ENCODE data around the gene COA8.

DNA sequence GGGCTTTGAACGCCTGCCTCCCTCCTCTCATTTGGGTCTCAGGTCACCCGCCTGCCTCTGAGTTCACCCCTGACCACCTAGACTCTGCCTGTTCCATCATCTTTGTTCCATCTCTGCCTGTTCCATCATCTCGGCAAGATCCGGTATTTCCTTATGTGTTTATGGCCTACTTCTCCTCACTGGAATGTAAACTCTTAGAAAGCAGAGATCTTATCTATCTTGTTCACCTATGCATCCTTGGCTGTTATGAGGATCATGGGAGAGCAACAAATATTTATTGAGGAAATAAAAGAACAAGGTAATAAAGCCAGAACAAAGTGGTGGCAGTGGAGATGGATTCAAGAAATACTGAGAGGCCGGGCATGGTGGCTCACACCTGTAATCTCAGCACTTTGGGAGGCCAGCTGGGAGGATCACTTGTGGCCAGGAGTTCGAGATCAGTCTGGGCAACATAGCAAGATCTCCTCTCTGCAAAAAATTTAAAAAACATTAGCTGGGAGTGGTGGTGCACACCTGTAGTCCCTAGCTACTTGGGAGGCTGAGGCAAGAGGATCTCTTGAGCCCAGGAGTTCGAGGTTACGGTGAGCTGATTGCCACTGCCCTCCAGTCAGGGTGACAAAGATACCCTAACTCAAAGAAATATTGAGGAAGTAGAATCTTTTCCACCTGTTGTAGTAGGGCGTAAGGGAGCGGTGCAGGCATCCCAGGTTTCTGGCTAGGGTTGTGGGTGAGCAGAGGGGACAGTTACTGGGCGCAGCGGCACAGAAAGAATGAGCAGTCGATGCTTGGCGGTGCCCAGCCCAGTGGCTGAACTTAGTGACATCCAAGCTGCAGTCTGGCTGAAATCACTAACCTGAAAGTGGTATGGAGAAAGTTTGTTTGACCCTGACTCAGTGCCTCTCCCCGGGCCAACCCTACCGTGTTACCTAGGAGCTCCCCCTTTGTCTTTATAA lies 64.6 kb downstream of the COA8 start:
- no peak for TF ChIP-seq WHSC1 (IDR thresholded peaks at IDR 0.05; ENCODE audit: low read length)
- no peak for TF ChIP-seq NR2F6 (CRISPR knock-in tag; IDR thresholded peaks at IDR 0.05)
- no peak for TF ChIP-seq MED1 (CRISPR knock-in tag; IDR thresholded peaks at IDR 0.05; ENCODE audit: borderline replicate concordance)
- TF ChIP-seq THRAP3 (IDR thresholded peaks at IDR 0.05; ENCODE audit: borderline replicate concordance) = no peak
- TF ChIP-seq, protein P1, sequence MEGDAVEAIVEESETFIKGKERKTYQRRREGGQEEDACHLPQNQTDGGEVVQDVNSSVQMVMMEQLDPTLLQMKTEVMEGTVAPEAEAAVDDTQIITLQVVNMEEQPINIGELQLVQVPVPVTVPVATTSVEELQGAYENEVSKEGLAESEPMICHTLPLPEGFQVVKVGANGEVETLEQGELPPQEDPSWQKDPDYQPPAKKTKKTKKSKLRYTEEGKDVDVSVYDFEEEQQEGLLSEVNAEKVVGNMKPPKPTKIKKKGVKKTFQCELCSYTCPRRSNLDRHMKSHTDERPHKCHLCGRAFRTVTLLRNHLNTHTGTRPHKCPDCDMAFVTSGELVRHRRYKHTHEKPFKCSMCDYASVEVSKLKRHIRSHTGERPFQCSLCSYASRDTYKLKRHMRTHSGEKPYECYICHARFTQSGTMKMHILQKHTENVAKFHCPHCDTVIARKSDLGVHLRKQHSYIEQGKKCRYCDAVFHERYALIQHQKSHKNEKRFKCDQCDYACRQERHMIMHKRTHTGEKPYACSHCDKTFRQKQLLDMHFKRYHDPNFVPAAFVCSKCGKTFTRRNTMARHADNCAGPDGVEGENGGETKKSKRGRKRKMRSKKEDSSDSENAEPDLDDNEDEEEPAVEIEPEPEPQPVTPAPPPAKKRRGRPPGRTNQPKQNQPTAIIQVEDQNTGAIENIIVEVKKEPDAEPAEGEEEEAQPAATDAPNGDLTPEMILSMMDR (IDR thresholded peaks at IDR 0.05 in 2 of 3, conservative IDR thresholded peaks at IDR 0.05 in 1 of 3; ENCODE audit: insufficient read depth in 2 of 3, low read depth in 1 of 3, low read length in 3 of 3) = no peak
- TF ChIP-seq, protein P2, sequence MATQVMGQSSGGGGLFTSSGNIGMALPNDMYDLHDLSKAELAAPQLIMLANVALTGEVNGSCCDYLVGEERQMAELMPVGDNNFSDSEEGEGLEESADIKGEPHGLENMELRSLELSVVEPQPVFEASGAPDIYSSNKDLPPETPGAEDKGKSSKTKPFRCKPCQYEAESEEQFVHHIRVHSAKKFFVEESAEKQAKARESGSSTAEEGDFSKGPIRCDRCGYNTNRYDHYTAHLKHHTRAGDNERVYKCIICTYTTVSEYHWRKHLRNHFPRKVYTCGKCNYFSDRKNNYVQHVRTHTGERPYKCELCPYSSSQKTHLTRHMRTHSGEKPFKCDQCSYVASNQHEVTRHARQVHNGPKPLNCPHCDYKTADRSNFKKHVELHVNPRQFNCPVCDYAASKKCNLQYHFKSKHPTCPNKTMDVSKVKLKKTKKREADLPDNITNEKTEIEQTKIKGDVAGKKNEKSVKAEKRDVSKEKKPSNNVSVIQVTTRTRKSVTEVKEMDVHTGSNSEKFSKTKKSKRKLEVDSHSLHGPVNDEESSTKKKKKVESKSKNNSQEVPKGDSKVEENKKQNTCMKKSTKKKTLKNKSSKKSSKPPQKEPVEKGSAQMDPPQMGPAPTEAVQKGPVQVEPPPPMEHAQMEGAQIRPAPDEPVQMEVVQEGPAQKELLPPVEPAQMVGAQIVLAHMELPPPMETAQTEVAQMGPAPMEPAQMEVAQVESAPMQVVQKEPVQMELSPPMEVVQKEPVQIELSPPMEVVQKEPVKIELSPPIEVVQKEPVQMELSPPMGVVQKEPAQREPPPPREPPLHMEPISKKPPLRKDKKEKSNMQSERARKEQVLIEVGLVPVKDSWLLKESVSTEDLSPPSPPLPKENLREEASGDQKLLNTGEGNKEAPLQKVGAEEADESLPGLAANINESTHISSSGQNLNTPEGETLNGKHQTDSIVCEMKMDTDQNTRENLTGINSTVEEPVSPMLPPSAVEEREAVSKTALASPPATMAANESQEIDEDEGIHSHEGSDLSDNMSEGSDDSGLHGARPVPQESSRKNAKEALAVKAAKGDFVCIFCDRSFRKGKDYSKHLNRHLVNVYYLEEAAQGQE (IDR thresholded peaks at IDR 0.05; ENCODE audit: borderline replicate concordance) = no peak
- TF ChIP-seq, protein P2 (CRISPR knock-in tag; IDR thresholded peaks at IDR 0.05; ENCODE audit: low read depth) = no peak
- TF ChIP-seq, protein P3, sequence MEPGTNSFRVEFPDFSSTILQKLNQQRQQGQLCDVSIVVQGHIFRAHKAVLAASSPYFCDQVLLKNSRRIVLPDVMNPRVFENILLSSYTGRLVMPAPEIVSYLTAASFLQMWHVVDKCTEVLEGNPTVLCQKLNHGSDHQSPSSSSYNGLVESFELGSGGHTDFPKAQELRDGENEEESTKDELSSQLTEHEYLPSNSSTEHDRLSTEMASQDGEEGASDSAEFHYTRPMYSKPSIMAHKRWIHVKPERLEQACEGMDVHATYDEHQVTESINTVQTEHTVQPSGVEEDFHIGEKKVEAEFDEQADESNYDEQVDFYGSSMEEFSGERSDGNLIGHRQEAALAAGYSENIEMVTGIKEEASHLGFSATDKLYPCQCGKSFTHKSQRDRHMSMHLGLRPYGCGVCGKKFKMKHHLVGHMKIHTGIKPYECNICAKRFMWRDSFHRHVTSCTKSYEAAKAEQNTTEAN (CRISPR knock-in tag; IDR thresholded peaks at IDR 0.05) = no peak
- TF ChIP-seq HMG20B (CRISPR knock-in tag; IDR thresholded peaks at IDR 0.05) = no peak
- no peak for TF ChIP-seq EWSR1 (IDR thresholded peaks at IDR 0.05; ENCODE audit: borderline replicate concordance, low read depth, partially characterized antibody)
- TF ChIP-seq, protein P4, sequence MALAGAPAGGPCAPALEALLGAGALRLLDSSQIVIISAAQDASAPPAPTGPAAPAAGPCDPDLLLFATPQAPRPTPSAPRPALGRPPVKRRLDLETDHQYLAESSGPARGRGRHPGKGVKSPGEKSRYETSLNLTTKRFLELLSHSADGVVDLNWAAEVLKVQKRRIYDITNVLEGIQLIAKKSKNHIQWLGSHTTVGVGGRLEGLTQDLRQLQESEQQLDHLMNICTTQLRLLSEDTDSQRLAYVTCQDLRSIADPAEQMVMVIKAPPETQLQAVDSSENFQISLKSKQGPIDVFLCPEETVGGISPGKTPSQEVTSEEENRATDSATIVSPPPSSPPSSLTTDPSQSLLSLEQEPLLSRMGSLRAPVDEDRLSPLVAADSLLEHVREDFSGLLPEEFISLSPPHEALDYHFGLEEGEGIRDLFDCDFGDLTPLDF (CRISPR knock-in tag; IDR thresholded peaks at IDR 0.05) = no peak
- no peak for TF ChIP-seq JUN (IDR thresholded peaks at IDR 0.05; ENCODE audit: borderline replicate concordance, low read depth, low read length)
- TF ChIP-seq JUN (CRISPR knock-in tag; IDR thresholded peaks at IDR 0.05; ENCODE audit: borderline replicate concordance) = no peak
